HG02642 (cell line): ENCODE data around the gene PTGER1.

Source experiments
- ATAC-seq: cut with Tn5 transposase; IDR thresholded peaks from one replicate; pipeline ENCODE4 v1.9.1; 2021; ENCODE audit warnings: mild to moderate bottlenecking; ENCODE audit not compliant: unreplicated experiment, poor library complexity

Gene PTGER1

DNA sequence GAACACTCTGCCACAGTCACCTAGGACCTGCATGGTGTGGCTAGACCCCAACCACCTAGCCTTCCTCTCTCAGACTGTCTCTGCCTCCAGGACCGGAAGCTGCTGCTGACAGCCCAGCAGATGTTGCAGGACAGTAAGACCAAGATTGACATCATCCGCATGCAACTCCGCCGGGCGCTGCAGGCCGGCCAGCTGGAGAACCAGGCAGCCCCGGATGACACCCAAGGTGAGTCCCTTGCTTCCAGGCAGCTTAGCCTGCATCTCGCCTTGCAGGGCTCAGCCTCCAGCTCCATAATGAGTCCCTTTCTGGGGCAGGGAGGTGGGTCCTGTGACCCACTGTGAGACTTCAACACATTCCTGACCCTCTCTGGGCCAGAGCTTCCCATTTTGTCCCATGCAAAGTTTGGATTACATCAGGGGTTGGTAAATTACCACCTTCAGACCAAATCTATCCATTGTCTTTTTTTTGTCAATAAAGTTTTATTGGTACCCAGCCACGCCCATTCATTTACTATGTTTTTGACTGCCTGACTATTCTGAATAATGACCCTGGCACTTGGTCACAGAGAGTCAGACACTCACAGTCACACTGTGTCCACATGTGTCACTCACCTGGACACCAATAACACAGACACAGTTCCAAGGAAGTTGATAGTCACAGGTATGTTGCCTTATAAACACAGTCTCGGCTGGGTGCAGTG lies 28.7 kb downstream of the PTGER1 start:
- no peak for ATAC-seq

DNA sequence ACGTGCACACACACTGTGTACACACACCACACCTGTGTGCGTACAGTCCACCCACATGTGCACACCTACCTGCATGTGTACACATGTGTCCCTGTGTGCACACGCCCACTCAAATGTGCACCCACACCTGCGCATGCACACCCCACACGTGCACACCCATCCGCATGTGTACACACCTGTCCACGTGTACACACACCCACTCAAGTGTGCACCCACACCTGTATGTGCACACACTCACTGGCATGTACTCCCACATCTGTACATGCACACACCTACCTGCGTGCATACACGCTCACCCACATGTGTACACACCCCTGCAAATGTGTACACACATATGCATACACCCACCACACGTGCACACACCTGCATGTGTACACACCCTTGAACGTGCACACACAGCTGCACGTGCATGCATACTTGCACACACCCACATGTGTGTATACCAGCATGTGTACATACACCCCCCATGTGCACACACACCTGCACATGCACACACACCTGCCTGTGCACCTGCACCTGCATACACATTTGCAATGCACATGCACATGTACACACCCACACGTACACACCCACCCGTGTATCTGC lies 31.4 kb downstream of the PTGER1 start:
- ATAC-seq, result no peak

DNA sequence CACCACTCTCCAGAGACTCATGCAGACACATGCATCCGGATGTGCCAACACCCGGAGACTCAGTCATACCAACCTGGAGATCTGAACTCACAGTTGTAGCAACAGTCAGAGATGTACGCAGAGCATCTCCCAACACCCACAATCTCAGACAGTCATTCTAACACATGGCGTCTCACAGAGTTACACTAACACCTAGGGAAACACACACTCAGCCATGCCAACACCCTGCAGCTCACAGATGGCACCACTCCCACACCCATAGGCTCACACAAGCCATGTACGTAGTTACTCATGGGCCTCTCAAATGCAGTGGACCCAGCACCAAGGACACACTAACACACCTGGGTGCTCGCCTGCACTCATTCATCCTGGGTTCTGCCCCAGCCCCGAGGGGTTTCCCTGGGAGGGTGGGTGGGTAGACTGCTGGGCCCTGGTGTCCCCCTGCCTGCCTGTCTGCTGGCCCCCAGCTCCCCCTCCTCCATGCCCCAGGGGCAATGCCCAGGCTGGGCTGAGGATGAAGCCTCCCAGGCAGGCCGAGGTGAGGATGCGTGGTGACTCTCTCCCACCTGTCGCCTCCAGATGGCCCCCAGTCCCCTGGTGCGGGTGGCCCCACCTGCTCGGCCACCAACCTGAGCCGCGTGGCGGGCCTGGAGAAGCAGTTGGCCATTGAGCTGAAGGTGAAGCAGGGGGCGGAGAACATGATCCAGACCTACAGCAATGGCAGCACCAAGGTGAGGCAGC lies 32.1 kb downstream of the PTGER1 start:
- no peak for ATAC-seq

DNA sequence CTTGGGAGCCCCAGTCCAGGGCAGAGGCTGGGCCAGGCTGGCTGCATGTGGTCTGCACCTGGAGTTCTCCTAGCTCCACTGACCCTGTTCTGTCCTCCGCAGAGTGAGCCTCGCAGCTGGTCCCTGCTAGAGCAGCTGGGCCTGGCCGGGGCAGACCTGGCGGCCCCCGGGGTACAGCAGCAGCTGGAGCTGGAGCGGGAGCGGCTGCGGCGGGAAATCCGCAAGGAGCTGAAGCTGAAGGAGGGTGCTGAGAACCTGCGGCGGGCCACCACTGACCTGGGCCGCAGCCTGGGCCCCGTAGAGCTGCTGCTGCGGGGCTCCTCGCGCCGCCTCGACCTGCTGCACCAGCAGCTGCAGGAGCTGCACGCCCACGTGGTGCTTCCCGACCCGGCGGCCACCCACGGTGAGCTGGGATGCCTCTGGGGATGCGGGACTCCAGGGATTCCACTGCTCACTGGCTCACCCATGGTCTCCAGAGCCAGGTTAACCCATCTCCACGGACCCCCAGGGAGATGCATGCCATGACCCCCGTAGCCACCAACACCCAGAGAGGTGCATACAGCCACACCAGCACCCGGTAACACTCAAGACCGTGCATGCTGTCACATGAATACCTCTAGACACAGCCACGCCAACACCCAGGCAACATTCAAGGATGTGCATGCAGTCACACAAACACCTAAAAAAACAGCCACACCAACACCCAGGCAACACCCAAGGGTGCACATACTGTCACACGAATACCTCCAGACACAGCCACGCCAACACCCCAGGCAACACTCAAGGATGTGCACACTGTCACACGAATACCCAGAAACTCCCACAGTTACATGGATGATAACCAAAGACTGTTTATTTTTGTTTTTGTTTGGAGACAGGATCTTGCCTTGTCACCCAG lies 33.9 kb downstream of the PTGER1 start:
- ATAC-seq, result no peak

DNA sequence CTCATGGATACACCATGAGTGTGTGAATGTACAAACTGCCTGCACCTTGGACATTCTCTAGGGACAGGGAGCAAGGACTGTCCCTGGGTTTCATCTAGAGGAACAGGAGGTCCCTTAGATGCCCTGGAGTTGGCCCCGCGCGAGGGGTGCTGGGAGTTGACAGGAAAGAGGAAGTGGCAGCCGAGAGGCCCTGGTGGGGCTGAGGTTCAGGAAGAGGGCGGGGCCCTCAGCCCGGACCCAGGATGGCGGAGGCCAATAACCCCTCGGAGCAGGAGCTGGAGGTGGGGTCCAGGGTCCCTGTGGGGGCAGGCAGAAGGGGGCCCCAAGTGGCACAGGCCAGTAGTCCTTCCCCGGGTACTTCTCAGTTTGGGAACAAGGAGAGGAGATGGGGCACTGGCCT lies 35.1 kb downstream of the PTGER1 start:
- ATAC-seq, result peak; percentile 92

DNA sequence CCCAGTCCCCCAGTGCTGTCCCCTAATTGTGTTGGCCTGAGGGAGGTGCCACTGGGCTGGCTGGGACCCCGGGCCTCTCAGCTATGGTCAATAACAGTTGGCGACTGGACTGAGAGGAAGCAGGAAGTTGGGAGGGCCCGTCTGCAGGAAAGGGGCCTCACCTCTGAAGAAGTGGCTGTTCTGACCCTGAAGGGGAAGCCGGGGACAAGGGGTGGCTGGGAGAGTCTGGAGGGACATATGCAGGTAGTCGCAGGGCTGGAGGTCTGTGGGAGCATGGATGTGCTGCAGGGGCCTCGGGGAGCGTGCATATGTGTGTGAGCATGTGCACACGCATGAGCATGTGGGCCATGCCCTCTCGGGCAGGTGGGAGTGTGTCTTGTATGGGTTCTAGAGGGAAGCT lies 36.1 kb downstream of the PTGER1 start:
- no peak for ATAC-seq

DNA sequence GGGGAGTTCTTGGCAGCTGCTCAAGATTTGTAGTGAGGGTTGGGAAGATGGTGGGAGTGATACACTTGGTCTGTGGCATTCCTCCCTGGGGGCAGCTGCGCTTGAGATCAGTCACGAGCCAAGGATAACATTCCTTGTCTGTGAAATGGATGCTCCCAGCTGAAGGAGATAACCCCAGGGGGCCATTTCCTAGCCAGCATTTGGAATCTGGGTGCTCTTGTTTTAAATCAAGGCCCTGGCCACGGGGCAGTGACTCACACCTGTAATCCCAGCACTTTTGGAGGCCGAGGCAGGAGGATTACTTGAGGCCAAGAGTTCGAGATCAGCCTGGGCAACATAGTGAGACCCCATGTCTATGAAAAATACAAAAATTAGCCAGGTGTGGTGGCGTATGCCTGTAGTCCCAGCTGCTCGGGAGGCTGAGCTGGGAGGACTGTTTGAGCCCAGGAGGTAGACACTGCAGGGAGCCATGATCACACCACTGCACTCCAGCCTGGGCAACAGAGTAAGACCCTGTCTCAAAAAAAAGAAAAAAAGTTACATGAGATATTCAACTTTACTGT lies 37.5 kb downstream of the PTGER1 start:
- ATAC-seq, result no peak

DNA sequence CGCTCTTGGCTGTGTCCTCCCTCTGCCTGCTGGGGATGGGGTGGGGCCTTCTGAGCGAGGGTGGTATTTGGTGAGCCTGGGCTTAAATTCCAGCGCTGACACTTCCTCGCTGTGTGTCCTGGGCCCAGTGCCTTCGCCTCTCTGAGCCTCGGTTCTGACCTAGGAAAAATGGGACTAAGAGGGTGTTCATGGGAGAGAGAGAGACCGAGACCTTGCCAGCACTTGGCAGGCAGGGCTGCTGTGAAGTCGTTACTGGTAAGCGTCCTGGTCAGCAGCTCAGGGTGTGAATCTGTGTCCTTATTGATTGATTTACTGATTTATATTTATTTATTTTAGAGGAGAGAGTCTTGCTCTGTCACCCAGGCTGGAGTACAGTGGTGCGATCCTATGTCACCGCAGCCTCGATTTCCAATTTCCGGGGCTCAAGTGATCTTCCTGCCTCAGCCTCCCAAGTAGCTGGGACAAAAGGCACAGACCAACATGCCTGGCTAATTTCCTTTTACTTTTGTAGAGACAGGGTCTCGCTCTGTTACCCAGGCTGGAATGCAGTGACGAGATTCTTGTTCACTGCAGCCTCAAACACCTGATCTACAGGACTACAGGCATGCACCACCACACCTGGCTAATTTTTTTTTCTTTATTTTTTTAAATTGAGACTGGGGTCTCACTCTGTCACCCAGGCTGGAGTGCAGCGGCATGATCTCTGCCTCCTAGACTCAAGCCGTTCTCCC lies 39.7 kb downstream of the PTGER1 start:
- ATAC-seq, result no peak

DNA sequence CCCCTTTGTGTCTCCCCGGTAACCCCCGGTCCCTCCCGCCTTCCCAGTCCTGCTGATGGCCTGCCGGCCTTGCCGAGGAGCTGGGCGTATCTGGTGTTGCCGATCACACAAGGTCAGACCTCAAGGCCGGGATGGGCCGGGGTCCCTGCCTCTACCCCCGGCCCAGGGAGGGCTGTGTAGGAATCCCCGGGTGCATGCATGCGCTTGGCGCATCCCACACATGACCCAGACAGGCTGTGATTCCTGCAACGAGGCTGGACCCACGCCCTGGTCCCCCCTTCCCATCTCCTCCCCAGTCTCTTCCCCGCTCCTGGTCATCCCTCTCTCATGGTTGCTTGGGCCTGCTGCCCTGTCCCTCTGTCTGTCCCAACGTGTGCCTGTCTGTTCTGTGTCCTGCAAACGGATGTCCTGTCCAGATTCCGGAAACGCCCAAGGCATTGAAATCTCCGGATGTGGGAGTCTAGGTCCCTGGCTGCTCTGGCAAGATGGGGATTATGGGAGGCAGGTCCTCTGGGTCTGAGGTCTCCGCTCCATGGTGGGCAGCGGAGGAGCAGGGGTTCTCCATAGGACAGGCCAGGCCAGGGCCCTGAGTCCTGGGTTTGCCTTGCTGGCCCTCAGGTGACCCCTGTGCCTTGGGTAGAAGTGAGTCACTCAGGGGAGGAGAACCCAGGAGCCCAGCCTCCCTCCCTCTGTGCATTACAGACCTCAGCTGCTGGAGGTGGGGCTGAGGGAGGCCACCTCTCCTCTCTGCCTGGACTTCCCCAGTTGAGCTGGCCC lies 40.4 kb downstream of the PTGER1 start:
- ATAC-seq, result no peak

DNA sequence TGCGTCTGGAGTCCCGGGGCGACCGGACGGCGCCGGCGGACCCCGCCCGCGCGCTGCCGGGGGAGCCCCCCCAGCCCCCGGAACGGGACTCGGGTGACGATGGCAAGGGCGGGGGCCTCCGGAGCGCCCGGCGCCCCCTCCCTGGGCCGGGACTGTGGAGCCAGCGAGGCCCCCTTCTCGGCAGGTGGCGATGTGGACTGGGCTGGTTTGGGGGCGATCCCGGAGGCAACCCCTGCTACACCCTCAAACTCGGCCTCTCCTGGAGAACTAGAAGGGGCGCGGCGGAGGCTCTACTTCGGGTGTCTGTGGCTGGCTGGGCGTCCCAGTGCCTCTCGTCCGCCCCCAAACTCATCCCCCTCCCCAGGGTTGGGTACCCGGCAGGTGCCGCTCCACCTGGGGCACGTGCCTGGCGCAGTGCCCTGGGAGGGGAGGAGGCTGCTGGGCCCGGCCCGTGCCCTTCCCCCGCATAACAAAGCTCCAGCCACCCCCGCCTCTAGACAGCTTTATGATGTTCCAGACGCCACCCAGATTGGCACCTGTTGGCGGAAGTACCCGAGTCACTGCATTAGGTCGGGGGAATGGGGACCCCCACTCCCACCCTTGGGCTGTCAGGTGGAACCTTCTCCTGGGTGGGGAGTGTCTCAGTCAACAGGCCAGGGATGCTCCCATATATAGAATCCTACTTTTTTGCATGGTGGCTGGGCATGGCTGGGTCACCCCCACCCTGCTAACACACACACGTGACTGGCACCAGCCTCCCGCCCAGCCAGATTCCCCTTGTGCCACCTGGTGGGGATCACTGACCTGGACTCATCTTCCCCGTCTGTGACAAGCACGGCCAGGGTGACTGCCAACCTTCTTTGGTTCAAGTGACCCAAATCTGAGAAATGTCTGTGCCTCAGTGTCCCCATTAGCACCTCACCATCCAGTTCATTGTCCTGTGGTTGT lies 41.3 kb downstream of the PTGER1 start:
- peak; percentile 26 for ATAC-seq

DNA sequence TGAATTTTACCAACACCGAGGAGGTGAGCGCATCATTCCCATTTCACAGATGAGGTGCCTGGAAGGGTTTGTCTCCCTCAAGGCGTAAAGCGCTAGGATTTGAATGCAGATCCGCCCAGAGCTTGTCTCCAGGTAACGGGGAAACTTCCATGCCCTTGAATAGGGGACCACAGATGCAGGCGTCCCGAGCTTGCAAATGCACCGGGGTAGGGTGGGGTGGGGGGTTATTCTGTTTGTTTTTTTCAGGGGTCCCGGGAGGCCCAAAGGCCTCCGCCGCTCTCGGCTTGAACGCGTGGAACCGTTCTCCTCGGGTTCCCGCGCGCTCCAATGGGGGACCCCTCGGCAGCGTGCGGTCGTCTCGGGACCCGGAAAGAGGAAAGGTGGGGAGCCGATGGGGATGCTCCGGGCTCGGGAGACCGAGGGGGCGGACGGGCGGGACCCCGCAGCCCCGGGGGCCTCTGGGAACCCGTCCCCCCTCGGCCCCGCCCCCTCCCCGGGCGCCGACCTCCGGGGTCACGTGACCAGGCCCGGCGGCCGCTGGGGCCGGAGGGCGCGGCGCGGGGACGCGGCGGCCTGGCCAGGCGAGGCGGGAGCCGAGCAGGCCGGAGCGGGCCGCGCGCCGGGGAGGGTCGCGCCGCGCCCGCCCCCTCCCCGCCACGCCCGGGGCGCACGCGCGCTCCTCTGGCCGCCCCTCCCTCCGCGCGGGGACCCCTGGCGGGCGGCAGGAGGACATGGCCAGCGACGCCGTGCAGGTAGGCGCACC lies 42.2 kb downstream of the PTGER1 start, which contains the start of gene PKN1:
Gene PKN1 (plus strand): TSS at position 516 of the 763 bp plus-strand sequence. CDS start 216 bp downstream, at position 732.
- peak; percentile 55 for ATAC-seq

DNA sequence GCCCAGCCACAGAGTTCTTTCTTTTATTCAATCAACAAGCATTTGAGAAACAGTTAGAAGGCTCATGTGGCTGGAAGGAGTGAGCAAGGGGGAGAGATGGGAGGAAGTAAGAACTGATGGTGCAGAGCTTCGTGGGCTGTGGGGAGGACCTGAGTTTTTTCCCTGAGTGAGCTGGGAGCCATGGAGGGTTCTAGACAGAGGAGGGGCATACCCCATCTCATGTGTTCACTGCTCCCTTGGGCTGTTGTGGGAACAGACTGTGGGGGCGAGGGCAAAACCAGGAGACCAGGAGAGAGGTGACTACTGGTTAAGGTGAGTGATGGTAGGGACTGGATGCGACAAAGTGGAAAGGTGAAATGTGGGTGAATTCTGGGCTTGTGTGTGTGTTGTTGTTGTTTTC lies 44.4 kb downstream of the PTGER1 start:
- no peak for ATAC-seq

DNA sequence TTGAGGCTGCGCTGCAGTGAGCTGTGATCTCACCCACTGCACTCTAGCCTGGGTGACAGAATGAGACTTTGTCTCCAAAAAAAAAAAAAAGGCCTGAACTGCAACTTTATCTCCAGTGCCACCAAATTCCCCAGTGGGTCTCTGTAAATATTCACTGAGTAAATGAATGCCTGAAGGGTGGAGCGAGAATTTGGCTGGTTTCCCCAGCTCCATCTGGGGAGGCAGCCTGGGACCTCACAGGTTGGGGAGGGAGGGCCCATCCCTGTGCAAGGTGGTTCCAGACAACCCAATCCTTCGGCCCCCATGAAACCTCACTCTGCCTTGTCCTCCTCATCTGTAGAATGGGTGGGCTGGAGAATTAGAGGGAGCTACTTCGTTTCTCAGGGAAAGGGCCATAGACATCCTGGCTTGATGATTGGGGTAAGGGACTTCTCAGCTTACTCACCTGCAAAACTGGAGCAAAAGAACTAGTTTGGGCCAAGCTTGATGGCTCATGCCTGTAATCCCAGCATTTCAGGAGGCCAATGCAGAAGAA lies 46.2 kb downstream of the PTGER1 start:
- no peak for ATAC-seq

DNA sequence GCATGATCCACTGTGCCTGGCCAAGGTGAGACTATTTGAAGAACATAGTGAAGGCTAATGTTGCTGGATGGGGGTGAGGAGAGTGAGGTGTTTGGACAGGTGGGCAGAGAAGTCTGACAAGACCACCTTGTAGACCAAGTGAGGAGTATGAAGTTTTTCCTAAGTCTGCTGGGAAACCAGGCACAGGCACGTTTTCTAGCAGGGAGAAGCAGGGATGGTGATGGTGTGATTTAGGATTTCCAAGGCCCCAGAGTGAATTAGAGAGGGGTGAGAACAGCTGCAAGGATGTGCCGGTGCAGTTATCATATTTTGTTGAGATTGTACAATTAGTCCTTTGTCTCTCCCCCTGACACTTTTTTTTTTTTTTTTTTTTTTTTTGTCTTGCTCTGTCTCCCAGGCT lies 47.7 kb downstream of the PTGER1 start:
- no peak for ATAC-seq

DNA sequence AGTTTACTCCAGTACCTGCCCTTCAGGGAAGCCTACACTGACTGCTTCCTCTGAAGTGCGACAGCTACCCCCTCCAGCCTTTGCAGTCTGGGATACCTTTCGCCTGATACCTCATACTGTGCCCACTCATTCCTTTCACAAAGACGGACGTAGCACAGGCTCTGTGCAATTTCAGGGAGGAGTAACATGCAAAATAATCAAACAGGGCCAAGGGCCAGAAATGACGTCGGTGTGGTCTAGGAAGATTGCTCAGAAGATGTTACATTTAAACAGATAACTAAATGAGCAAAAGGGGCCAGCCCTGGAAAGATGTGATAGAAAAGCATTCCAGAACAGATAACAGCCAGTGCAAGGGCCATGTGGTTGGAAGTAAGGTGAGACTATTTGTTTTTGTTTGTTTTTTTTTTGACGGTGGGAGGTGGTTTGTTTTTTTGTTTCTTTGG lies 49.4 kb downstream of the PTGER1 start:
- no peak for ATAC-seq
